Natural killer cell treated with Interleukin-12 subunit alpha and Interleukin-12 subunit beta and Interleukin-15 and Interleukin-18, amount 100 ng/mL, for 72 hours (primary cell): ENCODE results near the gene TEKTIP1. TPM values are rescaled to one million over a fixed set of nuclear protein-coding genes. Genes with fewer than 3 reads are reported as not detected.

Experiments
- ATAC-seq, 2 donors: fragments of 150-1000 bp; cut with Tn5 transposase in 1 of 2; sonication (Bioruptor Pico), chemical (Tn5 transposase) in 1 of 2; 2 replicates each; pipeline ENCODE4 v1.10.0; 2021
- DNase-seq: peaks from one replicate; pipeline ENCODE4 v3.0.0; 2022; ENCODE audit warnings: low spot score
- H3K27ac Mint-ChIP-seq, 2 donors: 1 replicate in 1 of 2; 2 replicates in 1 of 2; pipeline ENCODE4 v1.8.0; 2022; ENCODE audit warnings: mixed read lengths in 2 of 2, mild to moderate bottlenecking in 1 of 2, moderate library complexity in 1 of 2
- H3K27me3 Mint-ChIP-seq, 2 donors: 1 replicate in 1 of 2; 2 replicates in 1 of 2; pipeline ENCODE4 v1.8.0; 2022; ENCODE audit warnings: mixed read lengths in 2 of 2
- H3K36me3 Mint-ChIP-seq: one replicate; pipeline ENCODE4 v1.8.0; 2022; ENCODE audit warnings: mixed read lengths
- H3K4me1 Mint-ChIP-seq, 2 donors: 1 replicate in 1 of 2; 2 replicates in 1 of 2; pipeline ENCODE4 v1.8.0; 2022; ENCODE audit warnings: low read depth in 2 of 2, mixed read lengths in 2 of 2, mild to moderate bottlenecking in 1 of 2
- H3K4me3 Mint-ChIP-seq: one replicate; pipeline ENCODE4 v1.8.0; 2022; ENCODE audit warnings: mixed read lengths
- H3K9me3 Mint-ChIP-seq: 2 replicates; pipeline ENCODE4 v1.8.0; 2022; ENCODE audit warnings: mixed read lengths
- total RNA-seq, 2 donors: library from RNA; stranded (reverse); gene quantifications; one replicate each; pipeline ENCODE4 v1.2.3, GENCODE V29; 2022

Gene TEKTIP1
- total RNA-seq, 2 donors from 2014 or later, result 3.3 to 4.4 TPM

- Mint-ChIP-seq H3K9me3 (no peaks in the 10 kb centered on the region), H3K36me3 (no peaks in the 10 kb centered on the region), H3K4me3 (no peak overlapping the region), H3K27ac (no peak overlapping the region), H3K27me3 (no peaks in the 10 kb centered on the region), H3K4me1 (peaks cover 0 to 12% of the 10 kb centered on the region in 2 donors)
- ATAC-seq, result peak; percentile 71 to 78
- no peak for DNase-seq
Measured at GRCh38 chr19:3544742-3545668, 6.0 kb downstream of the TEKTIP1 start.

- no peaks in the 10 kb centered on the region for H3K9me3 Mint-ChIP-seq
- DNase-seq, result no peak
- peak in 1 of 2 donors; percentile 3 for ATAC-seq
- no peak overlapping the region for H3K27ac Mint-ChIP-seq
- no peaks in the 10 kb centered on the region for H3K36me3 Mint-ChIP-seq
- H3K27me3 Mint-ChIP-seq, result no peaks in the 10 kb centered on the region
- H3K4me1 Mint-ChIP-seq, result peaks cover 0 to 12% of the 10 kb centered on the region in 2 donors
- no peak overlapping the region for H3K4me3 Mint-ChIP-seq
Measured at GRCh38 chr19:3545669-3546034, 6.7 kb downstream of the TEKTIP1 start.

GRCh38 chr19:3546119-3546518, 7.1 kb downstream of the TEKTIP1 start:
- Mint-ChIP-seq H3K27ac (no peak overlapping the region), H3K36me3 (no peaks in the 10 kb centered on the region)
- DNase-seq, result no peak

GRCh38 chr19:3547301-3547731, 8.3 kb downstream of the TEKTIP1 start:
- no peak for ATAC-seq
- no peaks in the 10 kb centered on the region for H3K9me3 Mint-ChIP-seq
- H3K4me3 Mint-ChIP-seq, result no peak overlapping the region
- no peaks in the 10 kb centered on the region for H3K27me3 Mint-ChIP-seq
- H3K36me3 Mint-ChIP-seq, result no peaks in the 10 kb centered on the region
- no peak for DNase-seq
- peaks cover 0 to 21% of the 10 kb centered on the region in 2 donors for H3K4me1 Mint-ChIP-seq
- no peak overlapping the region for H3K27ac Mint-ChIP-seq

More at GRCh38 chr19:3546119-3546518, 7.1 kb downstream of the TEKTIP1 start:
- no peaks in the 10 kb centered on the region for H3K27me3 Mint-ChIP-seq
- H3K4me3 Mint-ChIP-seq, result no peak overlapping the region
- H3K4me1 Mint-ChIP-seq, result peaks cover 0 to 15% of the 10 kb centered on the region in 2 donors
- H3K9me3 Mint-ChIP-seq, result no peaks in the 10 kb centered on the region
- no peak for ATAC-seq

- ATAC-seq, result no peak
- Mint-ChIP-seq H3K27ac (no peak overlapping the region), H3K9me3 (no peaks in the 10 kb centered on the region)
Measured at GRCh38 chr19:3547767-3548282, 8.9 kb downstream of the TEKTIP1 start.

GRCh38 chr19:3548606-3549005, 9.6 kb downstream of the TEKTIP1 start:
- Mint-ChIP-seq H3K27ac (no peak overlapping the region), H3K4me1 (peaks cover 0 to 21% of the 10 kb centered on the region in 2 donors), H3K36me3 (no peaks in the 10 kb centered on the region), H3K4me3 (no peak overlapping the region), H3K9me3 (no peaks in the 10 kb centered on the region), H3K27me3 (no peaks in the 10 kb centered on the region)
- no peak for DNase-seq
- ATAC-seq, result no peak

More at GRCh38 chr19:3547767-3548282, 8.9 kb downstream of the TEKTIP1 start:
- Mint-ChIP-seq H3K4me1 (peaks cover 0 to 21% of the 10 kb centered on the region in 2 donors), H3K36me3 (no peaks in the 10 kb centered on the region), H3K4me3 (no peak overlapping the region), H3K27me3 (no peaks in the 10 kb centered on the region)
- no peak for DNase-seq

- no peaks in the 10 kb centered on the region for H3K27me3 Mint-ChIP-seq
- no peaks in the 10 kb centered on the region for H3K36me3 Mint-ChIP-seq
- H3K27ac Mint-ChIP-seq, result no peak overlapping the region
- ATAC-seq (no peak), DNase-seq (no peak)
- H3K4me3 Mint-ChIP-seq, result no peak overlapping the region
- no peaks in the 10 kb centered on the region for H3K9me3 Mint-ChIP-seq
- peaks cover 4 to 25% of the 10 kb centered on the region in 2 donors for H3K4me1 Mint-ChIP-seq
Measured at GRCh38 chr19:3549816-3550215, 10.8 kb downstream of the TEKTIP1 start.

GRCh38 chr19:3550947-3551791, 12.2 kb downstream of the TEKTIP1 start:
- H3K27ac Mint-ChIP-seq, result no peak overlapping the region
- H3K4me3 Mint-ChIP-seq, result no peak overlapping the region
- H3K4me1 Mint-ChIP-seq, result peaks cover 7 to 25% of the 10 kb centered on the region in 2 donors

GRCh38 chr19:3551792-3552095, 12.8 kb downstream of the TEKTIP1 start:
- DNase-seq (no peak), ATAC-seq (no peak)
- H3K27me3 Mint-ChIP-seq, result no peaks in the 10 kb centered on the region
- peaks cover 13 to 31% of the 10 kb centered on the region in 2 donors for H3K4me1 Mint-ChIP-seq
- no peak overlapping the region for H3K27ac Mint-ChIP-seq
- no peak overlapping the region for H3K4me3 Mint-ChIP-seq
- H3K9me3 Mint-ChIP-seq, result no peaks in the 10 kb centered on the region
- no peaks in the 10 kb centered on the region for H3K36me3 Mint-ChIP-seq

More at GRCh38 chr19:3550947-3551791, 12.2 kb downstream of the TEKTIP1 start:
- ATAC-seq (no peak), DNase-seq (no peak)
- Mint-ChIP-seq H3K36me3 (no peaks in the 10 kb centered on the region), H3K27me3 (no peaks in the 10 kb centered on the region), H3K9me3 (no peaks in the 10 kb centered on the region)

GRCh38 chr19:3554254-3555083, 15.5 kb downstream of the TEKTIP1 start:
- no peak for DNase-seq
- H3K9me3 Mint-ChIP-seq, result no peaks in the 10 kb centered on the region
- H3K4me3 Mint-ChIP-seq, result peak overlapping the region; percentile 98
- ATAC-seq, result no peak
- H3K27me3 Mint-ChIP-seq, result no peaks in the 10 kb centered on the region
- H3K27ac Mint-ChIP-seq, result peak overlapping the region in 1 of 2 donors; percentile 71
- peaks cover 22 to 40% of the 10 kb centered on the region in 2 donors for H3K4me1 Mint-ChIP-seq
- H3K36me3 Mint-ChIP-seq, result no peaks in the 10 kb centered on the region

- H3K4me1 Mint-ChIP-seq, result peaks cover 22 to 39% of the 10 kb centered on the region in 2 donors
- H3K9me3 Mint-ChIP-seq, result no peaks in the 10 kb centered on the region
- ATAC-seq (no peak), DNase-seq (no peak)
- no peaks in the 10 kb centered on the region for H3K36me3 Mint-ChIP-seq
- no peaks in the 10 kb centered on the region for H3K27me3 Mint-ChIP-seq
- H3K4me3 Mint-ChIP-seq, result peak overlapping the region; percentile 98
- H3K27ac Mint-ChIP-seq, result peak overlapping the region; percentile 70 to 87
Measured at GRCh38 chr19:3555653-3556422, 16.9 kb downstream of the TEKTIP1 start.

- H3K4me3 Mint-ChIP-seq, result peak overlapping the region; percentile 98
- H3K27me3 Mint-ChIP-seq, result no peaks in the 10 kb centered on the region
- peaks cover 22 to 36% of the 10 kb centered on the region in 2 donors for H3K4me1 Mint-ChIP-seq
- DNase-seq (no peak), ATAC-seq (no peak)
- H3K27ac Mint-ChIP-seq, result peak overlapping the region; percentile 70 to 87
- H3K36me3 Mint-ChIP-seq, result no peaks in the 10 kb centered on the region
- H3K9me3 Mint-ChIP-seq, result no peaks in the 10 kb centered on the region
Measured at GRCh38 chr19:3556423-3556977, 17.5 kb downstream of the TEKTIP1 start.
